Progenitor cell of endocrine pancreas (in vitro differentiated cells): ENCODE data around the gene LCP2. TPM values are rescaled to one million over a fixed set of nuclear protein-coding genes. Genes with fewer than 3 reads are reported as not detected.

Experiments
- DNase-seq: peaks from one replicate; pipeline ENCODE4 v3.0.0; 2021; ENCODE audit warnings: low spot score; ENCODE audit not compliant: unreplicated experiment
- H3K27ac Mint-ChIP-seq: 2 replicates; pipeline ENCODE4 v1.8.0; 2021; ENCODE audit warnings: mild to moderate bottlenecking, moderate library complexity, mixed read lengths
- H3K27me3 Mint-ChIP-seq: 2 replicates; pipeline ENCODE4 v1.8.0; 2021; ENCODE audit warnings: mixed read lengths
- H3K36me3 Mint-ChIP-seq: 2 replicates; pipeline ENCODE4 v1.8.0; 2022; ENCODE audit warnings: mixed read lengths; ENCODE audit not compliant: insufficient read depth
- H3K4me1 Mint-ChIP-seq: 2 replicates; pipeline ENCODE4 v1.8.0; 2021; ENCODE audit warnings: low read depth, mixed read lengths
- H3K4me3 Mint-ChIP-seq: 2 replicates; pipeline ENCODE4 v1.8.0; 2021; ENCODE audit warnings: low read depth, mild to moderate bottlenecking, moderate library complexity, mixed read lengths
- H3K9me3 Mint-ChIP-seq: 2 replicates; pipeline ENCODE4 v1.8.0; 2021; ENCODE audit warnings: low read depth, mixed read lengths
- CTCF ChIP-seq: fragments of 200-600 bp; sonication (generic); IDR thresholded peaks from one replicate; pipeline ENCODE4 v1.5.0; 2021; ENCODE audit warnings: antibody characterized with exemption, mild to moderate bottlenecking; ENCODE audit not compliant: unreplicated experiment
- long read RNA-seq: library from polyadenylated mRNA; unstranded; transcript quantifications from one replicate; pipeline ENCODE4 v2.0.0, GENCODE V29; 2020
- total RNA-seq: library from RNA; stranded (reverse); gene quantifications from 2 replicates; pipeline ENCODE4 v1.2.1, GENCODE V29; 2021

LCP2 gene
- not detected in 2 replicates for total RNA-seq
- long read RNA-seq = 0 reads

- Mint-ChIP-seq H3K4me3 (no peak within 1 kb of the TSS), H3K4me1 (no peaks in the 10 kb centered on the region), H3K36me3 (no peaks in the 10 kb centered on the region), H3K27ac (no peak within 1 kb of the TSS), H3K9me3 (no peaks in the 10 kb centered on the region), H3K27me3 (peaks cover 21% of the 10 kb centered on the region)
- DNase-seq = no peak
- no peak for TF ChIP-seq CTCF
These were observed at the start of gene LCP2 for GRCh38 chr5:170297589-170298462. Gene LCP2 (minus strand): TSS chr5:170297777. CDS start chr5:170297611, 166 bp downstream.

GRCh38 chr5:170347022-170347567 lies 49.5 kb upstream of the LCP2 start:
- Mint-ChIP-seq H3K4me1 (no peaks in the 10 kb centered on the region), H3K27me3 (peaks cover 45% of the 10 kb centered on the region), H3K4me3 (no peak overlapping the region), H3K27ac (no peak overlapping the region), H3K36me3 (no peaks in the 10 kb centered on the region), H3K9me3 (peaks cover 7% of the 10 kb centered on the region)
- no peak for DNase-seq
- no peak for TF ChIP-seq CTCF

GRCh38 chr5:170345971-170346370 lies 48.4 kb upstream of the LCP2 start:
- Mint-ChIP-seq H3K4me3 (no peak overlapping the region), H3K27ac (no peak overlapping the region)

GRCh38 chr5:170343177-170343576 lies 45.6 kb upstream of the LCP2 start:
- no peak for DNase-seq
- H3K9me3 Mint-ChIP-seq = peaks cover 12% of the 10 kb centered on the region
- no peak overlapping the region for H3K4me3 Mint-ChIP-seq
- no peak for TF ChIP-seq CTCF
- no peaks in the 10 kb centered on the region for H3K4me1 Mint-ChIP-seq
- H3K36me3 Mint-ChIP-seq = no peaks in the 10 kb centered on the region
- H3K27me3 Mint-ChIP-seq = peaks cover 18% of the 10 kb centered on the region
- H3K27ac Mint-ChIP-seq = no peak overlapping the region

More at GRCh38 chr5:170345971-170346370, 48.4 kb upstream of the LCP2 start:
- Mint-ChIP-seq H3K9me3 (peaks cover 12% of the 10 kb centered on the region), H3K36me3 (no peaks in the 10 kb centered on the region), H3K4me1 (no peaks in the 10 kb centered on the region), H3K27me3 (peaks cover 39% of the 10 kb centered on the region)
- no peak for DNase-seq
- TF ChIP-seq CTCF = no peak

GRCh38 chr5:170342153-170342725 lies 44.7 kb upstream of the LCP2 start:
- TF ChIP-seq CTCF = no peak
- Mint-ChIP-seq H3K36me3 (no peaks in the 10 kb centered on the region), H3K4me1 (no peaks in the 10 kb centered on the region), H3K27ac (no peak overlapping the region), H3K4me3 (no peak overlapping the region), H3K27me3 (peaks cover 10% of the 10 kb centered on the region), H3K9me3 (peaks cover 12% of the 10 kb centered on the region)
- DNase-seq = no peak
